HFFc6 (cell line): Measurements from ENCODE around the gene SCD. TPM values are rescaled to one million over a fixed set of nuclear protein-coding genes. Genes with fewer than 3 reads are reported as not detected.

ENCODE experiments used
- DNase-seq: peaks from one replicate; pipeline ENCODE4 v3.0.0-alpha.2; 2018
- H3K27ac Mint-ChIP-seq: 2 replicates; pipeline ENCODE4 v1.8.0; 2020; ENCODE audit warnings: mild to moderate bottlenecking, mixed read lengths
- H3K27me3 Mint-ChIP-seq: 2 replicates; pipeline ENCODE4 v1.8.0; 2021; ENCODE audit warnings: mild to moderate bottlenecking, moderate library complexity, mixed read lengths; ENCODE audit not compliant: insufficient read depth
- H3K36me3 Mint-ChIP-seq: 2 replicates; pipeline ENCODE4 v1.8.0; 2021; ENCODE audit warnings: low read depth, mixed read lengths
- H3K4me1 Mint-ChIP-seq: 2 replicates; pipeline ENCODE4 v1.8.0; 2020; ENCODE audit warnings: low read depth, mixed read lengths
- H3K4me3 Mint-ChIP-seq: 2 replicates; pipeline ENCODE4 v1.8.0; 2020; ENCODE audit warnings: mild to moderate bottlenecking, moderate library complexity, mixed read lengths
- H3K9me3 Mint-ChIP-seq: 2 replicates; pipeline ENCODE4 v1.8.0; 2020; ENCODE audit warnings: mild to moderate bottlenecking, mixed read lengths
- total RNA-seq, 6 experiments: library from RNA; stranded (reverse); fragmentation: NEBNext Ultra II Directional; extraction: Animal tissue kit (Norgen Biotek cat#: 25700); gene quantifications; 2 replicates in 1 of 6; 3 replicates in 5 of 6; pipeline ENCODE4 v1.2.3, GENCODE V29; 2021
- TF ChIP-seq, protein P1 (sequence below): fragments of 200-600 bp; sonication (generic); IDR thresholded peaks from 2 replicates; pipeline ENCODE4 v1.5.0; 2021; ENCODE audit warnings: antibody characterized with exemption, mild to moderate bottlenecking

Gene SCD
- total RNA-seq, 6 experiments from 2014 or later, result 11.5 to 16.8 (median 14.9) TPM

DNA sequence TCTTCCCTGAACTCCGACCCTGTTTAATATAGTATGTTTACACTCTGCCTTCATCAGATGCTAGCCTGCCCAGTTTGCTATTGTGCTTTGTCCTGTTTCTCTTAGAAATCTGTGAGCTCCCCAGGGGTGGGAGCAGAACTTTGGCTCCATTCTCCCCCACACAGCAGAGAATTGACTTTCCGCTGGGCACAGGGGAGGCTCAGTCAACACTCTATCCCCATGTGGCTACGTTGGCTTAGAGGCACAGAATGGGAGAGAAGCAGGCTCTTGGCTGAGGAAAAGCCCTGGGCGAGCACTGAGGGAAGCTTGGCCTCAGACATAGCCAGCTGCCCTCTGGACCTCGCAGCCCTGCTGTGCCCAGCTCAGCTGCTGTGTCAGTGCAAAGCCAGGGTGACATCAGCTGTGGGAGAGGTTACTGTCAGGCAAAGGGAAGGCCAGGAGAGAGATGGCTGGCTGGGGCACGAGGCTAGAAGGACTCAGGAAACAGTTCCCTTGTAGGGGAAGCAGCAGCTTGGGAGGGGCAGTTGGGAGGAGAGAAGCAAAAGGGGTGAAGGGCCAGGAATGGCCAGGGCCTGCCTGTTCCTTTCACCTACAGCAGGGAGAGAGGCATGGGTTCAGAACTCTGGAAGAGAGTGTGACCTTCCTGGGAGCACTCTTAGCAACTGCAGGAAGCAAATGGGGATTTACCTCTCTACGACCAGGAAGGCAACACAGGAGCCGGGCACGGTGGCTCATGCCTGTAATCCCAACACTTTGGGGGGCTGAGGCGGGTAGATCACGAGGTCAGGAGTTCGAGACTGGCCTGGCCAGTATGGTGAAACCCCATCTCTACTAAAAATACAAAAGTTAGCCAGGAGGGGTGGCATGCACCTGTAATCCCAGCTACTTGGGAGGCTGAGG is 5.8 kb upstream of the SCD start:
- TF ChIP-seq, protein P1, sequence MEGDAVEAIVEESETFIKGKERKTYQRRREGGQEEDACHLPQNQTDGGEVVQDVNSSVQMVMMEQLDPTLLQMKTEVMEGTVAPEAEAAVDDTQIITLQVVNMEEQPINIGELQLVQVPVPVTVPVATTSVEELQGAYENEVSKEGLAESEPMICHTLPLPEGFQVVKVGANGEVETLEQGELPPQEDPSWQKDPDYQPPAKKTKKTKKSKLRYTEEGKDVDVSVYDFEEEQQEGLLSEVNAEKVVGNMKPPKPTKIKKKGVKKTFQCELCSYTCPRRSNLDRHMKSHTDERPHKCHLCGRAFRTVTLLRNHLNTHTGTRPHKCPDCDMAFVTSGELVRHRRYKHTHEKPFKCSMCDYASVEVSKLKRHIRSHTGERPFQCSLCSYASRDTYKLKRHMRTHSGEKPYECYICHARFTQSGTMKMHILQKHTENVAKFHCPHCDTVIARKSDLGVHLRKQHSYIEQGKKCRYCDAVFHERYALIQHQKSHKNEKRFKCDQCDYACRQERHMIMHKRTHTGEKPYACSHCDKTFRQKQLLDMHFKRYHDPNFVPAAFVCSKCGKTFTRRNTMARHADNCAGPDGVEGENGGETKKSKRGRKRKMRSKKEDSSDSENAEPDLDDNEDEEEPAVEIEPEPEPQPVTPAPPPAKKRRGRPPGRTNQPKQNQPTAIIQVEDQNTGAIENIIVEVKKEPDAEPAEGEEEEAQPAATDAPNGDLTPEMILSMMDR, result no peak
- H3K4me3 Mint-ChIP-seq, result no peak overlapping the region
- no peak for DNase-seq
- H3K27me3 Mint-ChIP-seq, result peaks cover 23% of the 10 kb centered on the region
- H3K9me3 Mint-ChIP-seq, result no peaks in the 10 kb centered on the region
- H3K36me3 Mint-ChIP-seq, result no peaks in the 10 kb centered on the region
- H3K27ac Mint-ChIP-seq, result no peak overlapping the region
- H3K4me1 Mint-ChIP-seq, result peaks cover 20% of the 10 kb centered on the region

DNA sequence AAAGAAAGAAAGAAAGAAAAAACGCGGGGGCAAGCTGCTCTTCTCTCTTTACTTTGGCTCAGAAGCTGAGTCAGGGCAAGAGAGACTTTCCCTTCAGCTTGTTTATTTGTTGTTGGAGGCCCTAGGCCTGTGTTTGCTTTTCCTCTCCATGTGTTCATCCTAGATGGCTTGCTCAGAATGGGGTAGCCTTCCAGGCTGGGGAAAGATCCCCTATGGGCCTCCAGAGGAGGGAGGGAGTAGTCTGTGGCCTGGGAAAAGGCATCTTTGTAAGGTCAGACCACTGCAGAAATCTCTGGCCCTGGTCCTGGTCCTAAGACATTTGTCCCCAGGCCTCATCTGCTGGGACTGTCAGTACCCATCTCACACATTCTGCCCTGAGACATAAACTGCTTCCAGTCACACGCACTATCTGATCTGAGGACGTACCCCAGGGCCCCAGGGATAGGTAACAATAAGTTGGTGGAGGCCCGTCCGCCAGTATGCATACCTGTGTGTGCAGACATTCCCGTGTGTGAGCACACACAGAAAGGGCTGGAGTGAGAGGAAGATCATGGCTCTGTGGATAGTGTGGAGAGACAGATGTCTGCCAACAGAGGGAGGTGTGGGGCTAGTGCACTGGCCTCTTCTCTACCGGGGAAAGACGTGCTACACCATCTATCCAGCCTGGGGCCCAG is 4.9 kb upstream of the SCD start:
- H3K27ac Mint-ChIP-seq, result no peak overlapping the region
- H3K4me1 Mint-ChIP-seq, result peaks cover 22% of the 10 kb centered on the region
- peaks cover 23% of the 10 kb centered on the region for H3K27me3 Mint-ChIP-seq
- H3K9me3 Mint-ChIP-seq, result no peaks in the 10 kb centered on the region
- DNase-seq, result peak; percentile 52
- no peak overlapping the region for H3K4me3 Mint-ChIP-seq
- H3K36me3 Mint-ChIP-seq, result no peaks in the 10 kb centered on the region
- TF ChIP-seq, protein P1, result peak; percentile 82

DNA sequence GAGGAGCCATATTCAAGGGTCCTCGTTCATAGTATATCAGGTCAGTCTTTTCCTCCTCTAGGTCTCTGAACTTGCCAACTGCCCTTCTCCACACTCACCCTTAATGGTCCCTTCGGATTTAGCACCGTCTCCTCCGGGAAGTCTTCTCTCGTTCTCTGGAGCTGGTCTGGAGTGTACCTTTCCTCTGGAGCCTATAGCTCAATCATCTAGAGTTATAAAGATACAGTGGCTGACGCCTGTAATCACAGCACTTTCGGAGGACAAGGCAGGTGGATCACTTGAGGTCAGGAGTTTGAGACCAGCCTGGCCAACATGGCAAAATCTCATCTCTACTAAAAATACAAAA is 4.4 kb upstream of the SCD start:
- H3K36me3 Mint-ChIP-seq, result no peaks in the 10 kb centered on the region
- H3K9me3 Mint-ChIP-seq, result no peaks in the 10 kb centered on the region
- TF ChIP-seq, protein P1, result peak; percentile 47
- H3K4me3 Mint-ChIP-seq, result no peak overlapping the region
- DNase-seq, result no peak
- no peak overlapping the region for H3K27ac Mint-ChIP-seq
- peaks cover 23% of the 10 kb centered on the region for H3K27me3 Mint-ChIP-seq
- peaks cover 24% of the 10 kb centered on the region for H3K4me1 Mint-ChIP-seq

DNA sequence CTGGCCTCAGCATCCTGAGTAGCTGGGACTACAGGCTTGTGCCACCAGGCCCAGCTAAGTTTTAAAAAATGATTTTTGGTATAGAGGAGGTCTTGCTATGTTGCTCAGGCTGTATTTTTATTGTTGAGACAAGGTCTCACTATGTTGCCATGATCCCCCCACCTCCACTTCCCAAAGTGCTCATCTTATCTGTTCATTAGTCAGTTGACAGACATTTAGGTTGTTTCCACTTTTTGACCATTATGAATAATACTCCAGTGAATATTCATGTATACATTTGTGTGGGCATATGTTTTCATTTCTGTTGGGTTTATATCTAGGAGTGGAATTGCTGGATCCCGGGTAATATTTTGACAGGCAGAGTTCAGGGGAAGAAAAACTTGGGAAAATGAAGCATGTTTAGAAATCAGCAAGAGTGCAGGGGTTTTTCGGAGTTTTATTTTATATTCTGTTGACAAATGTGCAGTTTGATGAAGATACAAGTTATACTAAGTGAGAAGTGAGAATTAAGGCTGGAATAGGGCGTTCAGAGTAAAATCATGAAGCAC is 2.7 kb upstream of the SCD start:
- Mint-ChIP-seq H3K4me3 (no peak overlapping the region), H3K27ac (no peak overlapping the region), H3K27me3 (peaks cover 20% of the 10 kb centered on the region), H3K36me3 (no peaks in the 10 kb centered on the region), H3K9me3 (no peaks in the 10 kb centered on the region), H3K4me1 (peaks cover 35% of the 10 kb centered on the region)
- no peak for DNase-seq
- TF ChIP-seq, protein P1, result no peak

DNA sequence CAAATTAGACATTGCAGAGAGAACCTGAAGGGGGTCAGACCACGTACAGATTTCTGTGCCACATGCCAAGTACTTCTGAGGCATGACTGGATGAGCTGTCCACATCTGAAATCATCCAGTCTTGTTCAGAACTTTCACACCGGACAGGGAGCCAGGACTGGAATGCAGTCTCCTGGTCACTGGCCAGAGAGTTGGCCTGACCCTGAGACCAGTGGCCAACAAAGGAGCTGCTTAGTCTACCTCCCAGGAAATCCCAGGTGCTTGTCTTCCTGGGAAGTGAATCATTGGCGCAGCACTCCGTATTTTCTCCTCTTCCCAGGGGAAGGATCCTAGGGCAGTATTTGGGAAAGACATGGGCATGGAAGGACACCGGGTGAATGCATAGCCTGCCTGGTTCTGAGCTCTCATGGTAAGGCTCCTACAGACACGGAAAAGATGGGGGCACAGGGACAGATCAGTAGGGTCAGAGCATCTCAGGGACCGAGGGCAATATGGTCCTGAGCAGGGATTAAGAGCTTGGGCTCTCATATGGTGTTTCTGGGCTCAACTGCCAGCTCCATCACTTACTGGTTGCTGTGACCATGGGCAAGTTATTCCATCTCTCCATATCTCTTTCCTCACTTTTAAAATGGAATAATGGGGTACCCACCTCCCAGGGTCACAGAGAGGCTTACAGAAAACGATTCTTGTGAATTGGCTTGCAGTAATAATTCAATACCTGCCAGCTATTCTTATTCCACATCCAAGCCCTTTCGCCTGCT is 1.3 kb upstream of the SCD start:
- TF ChIP-seq, protein P1, result no peak
- Mint-ChIP-seq H3K4me1 (peaks cover 35% of the 10 kb centered on the region), H3K36me3 (no peaks in the 10 kb centered on the region)

More for the DNA sequence above, 1.3 kb upstream of the SCD start:
- Mint-ChIP-seq H3K27ac (no peak overlapping the region), H3K27me3 (peaks cover 10% of the 10 kb centered on the region), H3K9me3 (no peaks in the 10 kb centered on the region), H3K4me3 (peak overlapping the region; percentile 87)
- DNase-seq, result peak; percentile 47
